ENCODE measurements around the gene CACNA1C. TPM values are rescaled to one million over a fixed set of nuclear protein-coding genes. Genes with fewer than 3 reads are reported as not detected.
A peak's percentile ranks its signal among the peaks of the same experiment; 100 is the strongest.

The CACNA1C gene
- total RNA-seq, 1 experiment from 2014 or later, result 1.1 TPM

- Histone ChIP-seq H3K9ac (ENCODE audit: extremely low read depth, insufficient read length, low read length) (no peak overlapping the region), H3K27me3 (ENCODE audit: insufficient read depth, low read length) (no peaks in the 10 kb centered on the region), H4K91ac (ENCODE audit: insufficient read length, low read depth, low read length) (no peak overlapping the region), H3K18ac (ENCODE audit: insufficient read length, low read depth, low read length) (no peak overlapping the region), H3K56ac (ENCODE audit: insufficient read length, low read depth, low read length) (no peak overlapping the region), H3K79me1 (ENCODE audit: insufficient read depth, low read depth, low read length, poor library complexity, severe bottlenecking) (no peaks in the 10 kb centered on the region), H3K27ac (ENCODE audit: insufficient read length, low read depth, low read length) (no peak overlapping the region), H2BK20ac (ENCODE audit: low read depth, low read length, poor library complexity, severe bottlenecking) (no peak overlapping the region), H2AK5ac (ENCODE audit: insufficient read length, low read length) (no peak overlapping the region), H2AFZ (ENCODE audit: low read length) (no peak overlapping the region), H2BK5ac (ENCODE audit: insufficient read length, low read length) (no peak overlapping the region), H2BK120ac (ENCODE audit: low read depth, low read length, poor library complexity, severe bottlenecking) (no peak overlapping the region), H3K9me3 (ENCODE audit: control insufficient read depth, low read depth, low read length) (no peaks in the 10 kb centered on the region), H2BK12ac (ENCODE audit: insufficient read length, low read depth, low read length) (no peak overlapping the region), H3T11ph (ENCODE audit: low read length) (no peak overlapping the region), H3K4ac (ENCODE audit: low read depth, low read length) (no peak overlapping the region), H3K79me2 (ENCODE audit: insufficient read depth, low read length) (no peaks in the 10 kb centered on the region), H3K23ac (ENCODE audit: insufficient read length, low read depth, low read length) (no peak overlapping the region), H3K14ac (ENCODE audit: insufficient read depth, low read length) (no peak overlapping the region), H4K20me1 (ENCODE audit: control insufficient read depth, insufficient read depth, insufficient read length) (no peaks in the 10 kb centered on the region), H3K4me1 (ENCODE audit: insufficient read depth, low read length) (no peaks in the 10 kb centered on the region), H3K4me2 (ENCODE audit: insufficient read depth, insufficient read length, low read length) (no peak overlapping the region), H3K23me2 (ENCODE audit: insufficient read length, low read depth, low read length, poor library complexity, severe bottlenecking) (no peaks in the 10 kb centered on the region), H4K5ac (ENCODE audit: insufficient read length, low read depth, low read length) (no peak overlapping the region), H4K8ac (replicated peaks; ENCODE audit: insufficient read length, low read depth, low read length) (no peak overlapping the region), H2BK15ac (ENCODE audit: low read depth, low read length) (no peak overlapping the region)
- WGBS (ENCODE audit: extremely low coverage, insufficient read length, low lambda C conversion rate), result no CpG with 5 or more reads among the region's 18 CpGs
- Mint-ChIP-seq H3K9me3 (no peaks in the 10 kb centered on the region), H3K27me3 (ENCODE audit: low read depth) (no peaks in the 10 kb centered on the region), H3K4me1 (peaks cover 12 to 31% of the 10 kb centered on the region in 2 experiments), H3K36me3 (ENCODE audit: insufficient read depth in 1 of 3, low read depth in 3 of 3) (no peaks in the 10 kb centered on the region), H3K4me3 (no peak overlapping the region), H3K27ac (peak overlapping the region in 1 of 3 experiments; percentile 23; a peak in 1 of 7 replicates)
- DNase-seq, result no peak
- TF ChIP-seq CTCF (conservative IDR thresholded peaks at IDR 0.05), result no peak
These were observed 215.9 kb downstream of the CACNA1C start for GRCh38 chr12:2268471-2269286.

Data from H9 (cell line).